ENCODE results near the gene PTPRH. TPM values are rescaled to one million over a fixed set of nuclear protein-coding genes. Genes with fewer than 3 reads are reported as not detected.

PTPRH gene
- total and polyA plus RNA-seq, 9 of the 15 experiments (the other 6 are each of a cell fraction or from before 2014, with no cell fraction given): 0.87 to 34.3 (median 22.7) TPM

DNA sequence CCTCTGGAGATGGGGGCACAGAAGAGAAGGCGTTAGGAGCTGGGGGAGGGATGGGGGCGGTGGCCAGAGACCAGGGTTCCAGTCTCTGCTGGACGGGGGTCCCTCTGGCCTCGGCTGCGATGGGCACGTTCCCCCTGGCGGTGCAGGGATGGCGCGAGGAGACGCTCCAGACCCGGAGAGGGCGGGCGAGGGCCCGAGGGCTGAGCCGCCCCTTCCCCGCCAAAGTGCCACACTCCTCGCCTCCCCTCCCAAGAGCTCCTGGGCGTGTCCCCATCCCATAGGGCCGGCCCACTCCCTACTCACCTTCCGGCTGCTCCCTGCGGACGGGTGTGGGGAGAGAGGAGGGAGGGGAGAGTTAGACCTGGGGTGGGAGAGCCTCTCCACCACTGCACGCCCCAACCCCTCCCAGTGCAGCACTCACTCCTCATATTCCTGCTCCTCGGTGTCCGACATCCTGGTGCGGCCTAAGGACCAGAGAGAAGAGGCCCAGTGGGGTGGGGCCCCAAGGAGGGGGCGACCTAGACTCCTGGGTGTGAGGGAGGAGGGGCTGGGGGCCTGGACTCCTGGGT lies 62.5 kb downstream of the PTPRH start (continued):
- TF ChIP-seq, protein P1, sequence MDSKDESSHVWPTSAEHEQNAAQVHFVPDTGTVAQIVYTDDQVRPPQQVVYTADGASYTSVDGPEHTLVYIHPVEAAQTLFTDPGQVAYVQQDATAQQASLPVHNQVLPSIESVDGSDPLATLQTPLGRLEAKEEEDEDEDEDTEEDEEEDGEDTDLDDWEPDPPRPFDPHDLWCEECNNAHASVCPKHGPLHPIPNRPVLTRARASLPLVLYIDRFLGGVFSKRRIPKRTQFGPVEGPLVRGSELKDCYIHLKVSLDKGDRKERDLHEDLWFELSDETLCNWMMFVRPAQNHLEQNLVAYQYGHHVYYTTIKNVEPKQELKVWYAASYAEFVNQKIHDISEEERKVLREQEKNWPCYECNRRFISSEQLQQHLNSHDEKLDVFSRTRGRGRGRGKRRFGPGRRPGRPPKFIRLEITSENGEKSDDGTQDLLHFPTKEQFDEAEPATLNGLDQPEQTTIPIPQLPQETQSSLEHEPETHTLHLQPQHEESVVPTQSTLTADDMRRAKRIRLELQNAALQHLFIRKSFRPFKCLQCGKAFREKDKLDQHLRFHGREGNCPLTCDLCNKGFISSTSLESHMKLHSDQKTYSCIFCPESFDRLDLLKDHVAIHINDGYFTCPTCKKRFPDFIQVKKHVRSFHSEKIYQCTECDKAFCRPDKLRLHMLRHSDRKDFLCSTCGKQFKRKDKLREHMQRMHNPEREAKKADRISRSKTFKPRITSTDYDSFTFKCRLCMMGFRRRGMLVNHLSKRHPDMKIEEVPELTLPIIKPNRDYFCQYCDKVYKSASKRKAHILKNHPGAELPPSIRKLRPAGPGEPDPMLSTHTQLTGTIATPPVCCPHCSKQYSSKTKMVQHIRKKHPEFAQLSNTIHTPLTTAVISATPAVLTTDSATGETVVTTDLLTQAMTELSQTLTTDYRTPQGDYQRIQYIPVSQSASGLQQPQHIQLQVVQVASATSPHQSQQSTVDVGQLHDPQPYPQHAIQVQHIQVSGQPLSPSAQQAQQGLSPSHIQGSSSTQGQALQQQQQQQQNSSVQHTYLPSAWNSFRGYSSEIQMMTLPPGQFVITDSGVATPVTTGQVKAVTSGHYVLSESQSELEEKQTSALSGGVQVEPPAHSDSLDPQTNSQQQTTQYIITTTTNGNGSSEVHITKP (IDR thresholded peaks at IDR 0.05; ENCODE audit: partially characterized antibody): peak; percentile 68
- TF ChIP-seq SRSF1 (IDR thresholded peaks at IDR 0.05; ENCODE audit: low read depth, low read length) (no peak), NR2C1 (IDR thresholded peaks at IDR 0.05) (no peak), NR2C1 (tag; IDR thresholded peaks at IDR 0.05) (no peak), HCFC1 (IDR thresholded peaks at IDR 0.05; ENCODE audit: low read depth, low read length) (no peak), RFX1 (IDR thresholded peaks at IDR 0.05) (no peak), GATAD2A (IDR thresholded peaks at IDR 0.05) (peak; percentile 36; the same call in 1 of the 2 replicates), RERE (CRISPR knock-in tag; IDR thresholded peaks at IDR 0.05; ENCODE audit: borderline replicate concordance) (no peak)
- TF ChIP-seq, protein P2, sequence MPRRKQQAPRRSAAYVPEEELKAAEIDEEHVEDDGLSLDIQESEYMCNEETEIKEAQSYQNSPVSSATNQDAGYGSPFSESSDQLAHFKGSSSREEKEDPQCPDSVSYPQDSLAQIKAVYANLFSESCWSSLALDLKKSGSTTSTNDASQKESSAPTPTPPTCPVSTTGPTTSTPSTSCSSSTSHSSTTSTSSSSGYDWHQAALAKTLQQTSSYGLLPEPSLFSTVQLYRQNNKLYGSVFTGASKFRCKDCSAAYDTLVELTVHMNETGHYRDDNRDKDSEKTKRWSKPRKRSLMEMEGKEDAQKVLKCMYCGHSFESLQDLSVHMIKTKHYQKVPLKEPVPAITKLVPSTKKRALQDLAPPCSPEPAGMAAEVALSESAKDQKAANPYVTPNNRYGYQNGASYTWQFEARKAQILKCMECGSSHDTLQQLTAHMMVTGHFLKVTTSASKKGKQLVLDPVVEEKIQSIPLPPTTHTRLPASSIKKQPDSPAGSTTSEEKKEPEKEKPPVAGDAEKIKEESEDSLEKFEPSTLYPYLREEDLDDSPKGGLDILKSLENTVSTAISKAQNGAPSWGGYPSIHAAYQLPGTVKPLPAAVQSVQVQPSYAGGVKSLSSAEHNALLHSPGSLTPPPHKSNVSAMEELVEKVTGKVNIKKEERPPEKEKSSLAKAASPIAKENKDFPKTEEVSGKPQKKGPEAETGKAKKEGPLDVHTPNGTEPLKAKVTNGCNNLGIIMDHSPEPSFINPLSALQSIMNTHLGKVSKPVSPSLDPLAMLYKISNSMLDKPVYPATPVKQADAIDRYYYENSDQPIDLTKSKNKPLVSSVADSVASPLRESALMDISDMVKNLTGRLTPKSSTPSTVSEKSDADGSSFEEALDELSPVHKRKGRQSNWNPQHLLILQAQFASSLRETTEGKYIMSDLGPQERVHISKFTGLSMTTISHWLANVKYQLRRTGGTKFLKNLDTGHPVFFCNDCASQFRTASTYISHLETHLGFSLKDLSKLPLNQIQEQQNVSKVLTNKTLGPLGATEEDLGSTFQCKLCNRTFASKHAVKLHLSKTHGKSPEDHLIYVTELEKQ (CRISPR knock-in tag; IDR thresholded peaks at IDR 0.05): no peak

Measured in K562 (cell line).